Effector CD8-positive, alpha-beta T cell (primary cell): Measurements from ENCODE around the gene COP1.

ENCODE experiments used
- DNase-seq: peaks from one replicate; lab custom pipeline; 2025; lab: John Stamatoyannopoulos, UW

The COP1 gene

GRCh38 chr1:176199707-176200106 is 7.4 kb downstream of the COP1 start:
- DNase-seq = no peak

GRCh38 chr1:176198413-176198812 is 8.7 kb downstream of the COP1 start:
- DNase-seq = no peak

GRCh38 chr1:176196728-176197127 is 10.4 kb downstream of the COP1 start:
- DNase-seq = no peak

- no peak for DNase-seq
These were observed 11.5 kb downstream of the COP1 start for GRCh38 chr1:176195547-176195946.

GRCh38 chr1:176193663-176194062 is 13.4 kb downstream of the COP1 start:
- no peak for DNase-seq

GRCh38 chr1:176193023-176193422 is 14.1 kb downstream of the COP1 start:
- no peak for DNase-seq

GRCh38 chr1:176188604-176189003 is 18.5 kb downstream of the COP1 start:
- DNase-seq = no peak

- no peak for DNase-seq
These were observed 20.1 kb downstream of the COP1 start for GRCh38 chr1:176187001-176187400.

- no peak for DNase-seq
These were observed 23.5 kb downstream of the COP1 start for GRCh38 chr1:176183618-176184017.

- no peak for DNase-seq
These were observed 28.8 kb downstream of the COP1 start for GRCh38 chr1:176178316-176178715.

GRCh38 chr1:176177764-176178163 is 29.3 kb downstream of the COP1 start:
- no peak for DNase-seq

GRCh38 chr1:176174108-176174507 is 33.0 kb downstream of the COP1 start:
- DNase-seq = no peak

- no peak for DNase-seq
These were observed 34.9 kb downstream of the COP1 start for GRCh38 chr1:176172215-176172614.

GRCh38 chr1:176167210-176167609 is 39.9 kb downstream of the COP1 start:
- no peak for DNase-seq

- no peak for DNase-seq
These were observed 41.5 kb downstream of the COP1 start for GRCh38 chr1:176165573-176165972.

GRCh38 chr1:176164014-176164678 is 42.9 kb downstream of the COP1 start:
- DNase-seq = no peak

GRCh38 chr1:176159993-176160392 is 47.1 kb downstream of the COP1 start:
- DNase-seq = no peak

GRCh38 chr1:176157995-176158394 is 49.1 kb downstream of the COP1 start:
- DNase-seq = no peak

- no peak for DNase-seq
These were observed 56.9 kb downstream of the COP1 start for GRCh38 chr1:176149939-176150807.

GRCh38 chr1:176144526-176144925 is 62.6 kb downstream of the COP1 start:
- DNase-seq = no peak

GRCh38 chr1:176142973-176143372 is 64.1 kb downstream of the COP1 start:
- DNase-seq = no peak

- no peak for DNase-seq
These were observed 65.6 kb downstream of the COP1 start for GRCh38 chr1:176141449-176141848.

GRCh38 chr1:176136891-176137290 is 70.2 kb downstream of the COP1 start:
- DNase-seq = no peak
